Liver (tissue), 9 donors: Measurements from ENCODE around the gene MEOX1. TPM values are rescaled to one million over a fixed set of nuclear protein-coding genes. Genes with fewer than 3 reads are reported as not detected.

Source experiments
- DNase-seq: peaks from one replicate; pipeline ENCODE4 v3.0.0-alpha.2; 2017; ENCODE audit warnings: low spot score
- H3K27ac ChIP-seq, 2 donors: one replicate each; pipeline ENCODE4 v1.7.0; 2013; ENCODE audit warnings: inconsistent platforms in 2 of 2, low read length in 2 of 2, control low read depth in 1 of 2, low read depth in 1 of 2, mild to moderate bottlenecking in 1 of 2
- H3K27me3 ChIP-seq, 4 donors: one replicate each; pipeline versions ENCODE4 v1.6.1 to v1.7.0; 2013; ENCODE audit warnings: low read length in 3 of 4, inconsistent platforms in 1 of 4, mild to moderate bottlenecking in 1 of 4, moderate library complexity in 1 of 4; ENCODE audit not compliant: control insufficient read depth in 4 of 4, insufficient read depth in 4 of 4
- H3K36me3 ChIP-seq, 4 donors: one replicate each; pipeline versions ENCODE4 v1.6.1 to v1.7.0; 2013; ENCODE audit warnings: low read length in 3 of 4, mild to moderate bottlenecking in 3 of 4, low read depth in 1 of 4, moderate library complexity in 1 of 4; ENCODE audit not compliant: control insufficient read depth in 4 of 4, insufficient read depth in 3 of 4
- H3K4me1 ChIP-seq, 4 donors: one replicate each; pipeline versions ENCODE4 v1.6.1 to v1.7.0; 2013; ENCODE audit warnings: low read length in 3 of 4, mild to moderate bottlenecking in 3 of 4, moderate library complexity in 1 of 4; ENCODE audit not compliant: control insufficient read depth in 4 of 4, insufficient read depth in 4 of 4
- H3K4me3 ChIP-seq, 3 donors: one replicate each; pipeline versions ENCODE4 v1.6.1 to v1.7.0; 2013; ENCODE audit warnings: low read length in 3 of 3, control low read depth in 1 of 3, low read depth in 1 of 3, mild to moderate bottlenecking in 1 of 3
- H3K9ac ChIP-seq, 2 donors: one replicate each; pipeline ENCODE4 v1.7.0; 2013; ENCODE audit warnings: low read length in 2 of 2, mild to moderate bottlenecking in 2 of 2, moderate library complexity in 2 of 2, control low read depth in 1 of 2, low read depth in 1 of 2
- H3K9me3 ChIP-seq, 4 donors: one replicate each; pipeline versions ENCODE4 v1.6.1 to v1.7.0; 2013; ENCODE audit warnings: low read length in 3 of 4; ENCODE audit not compliant: control insufficient read depth in 4 of 4
- EGR1 ChIP-seq, 2 donors: IDR thresholded peaks; 2 replicates each; pipeline ENCODE4 v1.6.1; 2016 to 2018; ENCODE audit warnings: antibody characterized with exemption in 2 of 2, low read depth in 2 of 2
- FOXA1 ChIP-seq: IDR thresholded peaks from 2 replicates; pipeline ENCODE4 v1.6.1; 2016; ENCODE audit warnings: antibody characterized with exemption
- FOXA2 ChIP-seq: IDR thresholded peaks from 2 replicates; pipeline ENCODE4 v1.6.1; 2016; ENCODE audit warnings: antibody characterized with exemption
- GABPA ChIP-seq, 2 donors: IDR thresholded peaks in 1 of 2; conservative IDR thresholded peaks in 1 of 2; 2 replicates each; pipeline ENCODE4 v1.6.1; 2016; ENCODE audit warnings: antibody characterized with exemption in 2 of 2, mild to moderate bottlenecking in 1 of 2, moderate library complexity in 1 of 2
- HNF4G ChIP-seq: IDR thresholded peaks from 2 replicates; pipeline ENCODE4 v1.6.1; 2016; ENCODE audit warnings: antibody characterized with exemption
- JUND ChIP-seq, 2 donors: IDR thresholded peaks; 2 replicates each; pipeline ENCODE4 v1.6.1; 2016; ENCODE audit warnings: antibody characterized with exemption in 2 of 2
- RAD21 ChIP-seq, 2 donors: IDR thresholded peaks; 2 replicates each; pipeline ENCODE4 v1.6.1; 2016; ENCODE audit warnings: antibody characterized with exemption in 2 of 2, mild to moderate bottlenecking in 2 of 2
- SP1 ChIP-seq: IDR thresholded peaks from 2 replicates; pipeline ENCODE4 v1.6.1; 2018; ENCODE audit warnings: antibody characterized with exemption, mild to moderate bottlenecking
- TAF1 ChIP-seq: conservative IDR thresholded peaks from 2 replicates; pipeline ENCODE4 v1.6.1; 2016; ENCODE audit warnings: antibody characterized with exemption, mild to moderate bottlenecking
- WGBS: extraction: QIAGEN DNeasy Blood & Tissue Kit; methylation state at CpG from one replicate; pipeline ENCODE4 v1.1.7; 2013; 5-methylcytosine and 5-hydroxymethylcytosine counted together
- polyA plus RNA-seq, 2 donors: library from polyadenylated mRNA; stranded (reverse) in 1 of 2; unstranded in 1 of 2; fragments of 200-250 nt in 1 of 2; fragments of >200 nt in 1 of 2; fragmentation: Nextera tagmentation in 1 of 2; extraction: Ambion mirVana in 1 of 2; gene quantifications; one replicate each; pipeline versions ENCODE4 v1.2.1 to v1.2.3, GENCODE V29; 2013 to 2015
- total RNA-seq, 2 donors: library from RNA; depleted of rRNA; stranded (reverse); fragments of >200 nt; gene quantifications; one replicate each; pipeline ENCODE4 v1.2.3, GENCODE V29; 2014
- TF ChIP-seq, protein P1 (sequence below): fragments of 150-350 bp; IDR thresholded peaks from 2 replicates; pipeline ENCODE4 v1.5.1; 2017; ENCODE audit warnings: improper control_type of control experiment, low read depth, low read length; ENCODE audit not compliant: missing input control
- TF ChIP-seq, protein P2 (sequence below): IDR thresholded peaks from 2 replicates; pipeline ENCODE4 v1.6.1; 2016; ENCODE audit warnings: antibody characterized with exemption
- TF ChIP-seq, protein P3 (sequence below): IDR thresholded peaks from 2 replicates; pipeline ENCODE4 v1.6.1; 2016; ENCODE audit warnings: antibody characterized with exemption, mild to moderate bottlenecking
- TF ChIP-seq, protein P4 (sequence below): IDR thresholded peaks from 2 replicates; pipeline ENCODE4 v1.6.1; 2016; ENCODE audit warnings: antibody characterized with exemption
- donor health status: healthy.
- donor health status: healthy.
- donor health status: healthy.
- donor health status: healthy.
- donor health status: healthy.

The MEOX1 gene
- total and polyA plus RNA-seq, 4 donors: 0.05 to 0.33 TPM; not detected in 2

DNA sequence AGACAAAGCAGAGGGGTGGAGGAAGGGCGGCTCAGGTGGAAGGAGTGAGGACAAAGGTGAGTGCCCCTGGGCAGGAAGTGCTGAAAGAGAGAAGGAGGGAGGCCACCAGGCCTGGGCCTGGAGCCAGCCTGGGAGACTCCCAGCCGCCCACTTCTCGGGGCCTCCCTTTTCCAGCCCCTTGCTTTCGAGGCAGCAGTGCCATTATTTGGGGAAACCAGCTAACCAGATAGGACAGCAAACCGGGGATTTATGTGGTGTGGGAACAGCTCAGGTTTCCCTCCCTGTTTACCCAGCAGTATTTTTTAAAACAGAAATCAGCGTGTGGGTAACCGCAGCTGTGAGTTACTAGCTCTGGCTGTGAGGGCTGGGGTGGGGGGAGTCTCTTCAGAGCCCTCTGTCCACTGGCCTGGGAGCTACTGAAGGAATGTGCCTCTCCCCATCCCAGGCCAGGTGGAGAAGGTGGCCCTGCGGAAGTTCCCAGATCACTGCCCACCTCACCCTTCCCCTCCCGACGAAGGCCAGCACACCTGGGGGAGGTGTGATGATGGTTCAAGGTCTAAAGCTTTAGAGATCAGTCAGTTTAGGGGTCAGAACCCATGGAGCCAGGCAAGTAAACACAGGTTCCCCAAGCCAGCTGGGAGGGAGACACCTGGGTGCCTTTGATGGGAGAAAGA is 8.4 kb upstream of the MEOX1 start (continued):
- TF ChIP-seq, protein P1, sequence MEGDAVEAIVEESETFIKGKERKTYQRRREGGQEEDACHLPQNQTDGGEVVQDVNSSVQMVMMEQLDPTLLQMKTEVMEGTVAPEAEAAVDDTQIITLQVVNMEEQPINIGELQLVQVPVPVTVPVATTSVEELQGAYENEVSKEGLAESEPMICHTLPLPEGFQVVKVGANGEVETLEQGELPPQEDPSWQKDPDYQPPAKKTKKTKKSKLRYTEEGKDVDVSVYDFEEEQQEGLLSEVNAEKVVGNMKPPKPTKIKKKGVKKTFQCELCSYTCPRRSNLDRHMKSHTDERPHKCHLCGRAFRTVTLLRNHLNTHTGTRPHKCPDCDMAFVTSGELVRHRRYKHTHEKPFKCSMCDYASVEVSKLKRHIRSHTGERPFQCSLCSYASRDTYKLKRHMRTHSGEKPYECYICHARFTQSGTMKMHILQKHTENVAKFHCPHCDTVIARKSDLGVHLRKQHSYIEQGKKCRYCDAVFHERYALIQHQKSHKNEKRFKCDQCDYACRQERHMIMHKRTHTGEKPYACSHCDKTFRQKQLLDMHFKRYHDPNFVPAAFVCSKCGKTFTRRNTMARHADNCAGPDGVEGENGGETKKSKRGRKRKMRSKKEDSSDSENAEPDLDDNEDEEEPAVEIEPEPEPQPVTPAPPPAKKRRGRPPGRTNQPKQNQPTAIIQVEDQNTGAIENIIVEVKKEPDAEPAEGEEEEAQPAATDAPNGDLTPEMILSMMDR: no peak
- no peak for TF ChIP-seq FOXA1
- TF ChIP-seq HNF4G: no peak
- TF ChIP-seq, protein P2, sequence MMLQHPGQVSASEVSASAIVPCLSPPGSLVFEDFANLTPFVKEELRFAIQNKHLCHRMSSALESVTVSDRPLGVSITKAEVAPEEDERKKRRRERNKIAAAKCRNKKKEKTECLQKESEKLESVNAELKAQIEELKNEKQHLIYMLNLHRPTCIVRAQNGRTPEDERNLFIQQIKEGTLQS: no peak
- TF ChIP-seq TAF1: no peak

DNA sequence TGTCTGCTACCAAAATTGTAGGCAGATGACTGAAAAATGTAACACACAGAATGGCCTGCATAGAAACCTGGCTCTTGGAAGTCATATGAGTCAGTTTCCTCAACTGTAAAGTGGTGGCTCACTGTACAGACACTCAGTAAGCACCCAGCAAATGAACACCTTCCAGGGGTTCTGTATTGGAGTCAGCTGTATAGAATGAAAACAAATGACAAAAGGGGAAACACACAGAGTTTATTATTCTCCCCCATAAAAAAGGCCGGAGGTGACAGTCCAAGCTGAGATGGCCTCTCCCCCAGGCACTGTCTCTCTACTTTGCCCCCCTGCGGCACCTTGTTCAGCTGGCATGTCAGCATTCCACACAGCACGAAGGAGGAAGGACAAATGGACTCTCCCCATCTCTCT is 6.2 kb upstream of the MEOX1 start:
- no peak overlapping the region for H3K9ac ChIP-seq
- TF ChIP-seq RAD21 (IDR thresholded peaks at IDR 0.05): no peak
- no peak for TF ChIP-seq FOXA1
- no peak for TF ChIP-seq FOXA2
- TF ChIP-seq JUND (IDR thresholded peaks at IDR 0.05): no peak
- no peak for TF ChIP-seq SP1
- TF ChIP-seq EGR1 (IDR thresholded peaks at IDR 0.05; ENCODE audit: low read depth in 2 of 2): no peak
- TF ChIP-seq, protein P3, sequence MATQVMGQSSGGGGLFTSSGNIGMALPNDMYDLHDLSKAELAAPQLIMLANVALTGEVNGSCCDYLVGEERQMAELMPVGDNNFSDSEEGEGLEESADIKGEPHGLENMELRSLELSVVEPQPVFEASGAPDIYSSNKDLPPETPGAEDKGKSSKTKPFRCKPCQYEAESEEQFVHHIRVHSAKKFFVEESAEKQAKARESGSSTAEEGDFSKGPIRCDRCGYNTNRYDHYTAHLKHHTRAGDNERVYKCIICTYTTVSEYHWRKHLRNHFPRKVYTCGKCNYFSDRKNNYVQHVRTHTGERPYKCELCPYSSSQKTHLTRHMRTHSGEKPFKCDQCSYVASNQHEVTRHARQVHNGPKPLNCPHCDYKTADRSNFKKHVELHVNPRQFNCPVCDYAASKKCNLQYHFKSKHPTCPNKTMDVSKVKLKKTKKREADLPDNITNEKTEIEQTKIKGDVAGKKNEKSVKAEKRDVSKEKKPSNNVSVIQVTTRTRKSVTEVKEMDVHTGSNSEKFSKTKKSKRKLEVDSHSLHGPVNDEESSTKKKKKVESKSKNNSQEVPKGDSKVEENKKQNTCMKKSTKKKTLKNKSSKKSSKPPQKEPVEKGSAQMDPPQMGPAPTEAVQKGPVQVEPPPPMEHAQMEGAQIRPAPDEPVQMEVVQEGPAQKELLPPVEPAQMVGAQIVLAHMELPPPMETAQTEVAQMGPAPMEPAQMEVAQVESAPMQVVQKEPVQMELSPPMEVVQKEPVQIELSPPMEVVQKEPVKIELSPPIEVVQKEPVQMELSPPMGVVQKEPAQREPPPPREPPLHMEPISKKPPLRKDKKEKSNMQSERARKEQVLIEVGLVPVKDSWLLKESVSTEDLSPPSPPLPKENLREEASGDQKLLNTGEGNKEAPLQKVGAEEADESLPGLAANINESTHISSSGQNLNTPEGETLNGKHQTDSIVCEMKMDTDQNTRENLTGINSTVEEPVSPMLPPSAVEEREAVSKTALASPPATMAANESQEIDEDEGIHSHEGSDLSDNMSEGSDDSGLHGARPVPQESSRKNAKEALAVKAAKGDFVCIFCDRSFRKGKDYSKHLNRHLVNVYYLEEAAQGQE: no peak
- no peak for TF ChIP-seq HNF4G
- TF ChIP-seq, protein P1: no peak
- TF ChIP-seq, protein P4, sequence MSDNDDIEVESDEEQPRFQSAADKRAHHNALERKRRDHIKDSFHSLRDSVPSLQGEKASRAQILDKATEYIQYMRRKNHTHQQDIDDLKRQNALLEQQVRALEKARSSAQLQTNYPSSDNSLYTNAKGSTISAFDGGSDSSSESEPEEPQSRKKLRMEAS: no peak
- TF ChIP-seq GABPA (IDR thresholded peaks at IDR 0.05 in 1 of 2, conservative IDR thresholded peaks at IDR 0.05 in 1 of 2): no peak
- no peaks in the 10 kb centered on the region for H3K36me3 ChIP-seq
- H3K4me3 ChIP-seq: no peak overlapping the region
- WGBS: 91% methylated on average over 3 of the region's 3 CpGs
- H3K4me1 ChIP-seq: peaks cover 0 to 8% (median 3%) of the 10 kb centered on the region in 4 donors
- no peak for DNase-seq
- H3K27ac ChIP-seq: no peak overlapping the region
- H3K9me3 ChIP-seq: no peaks in the 10 kb centered on the region
- H3K27me3 ChIP-seq: no peaks in the 10 kb centered on the region
